WERI-Rb-1 (cell line): ENCODE results near the gene B2M.

Source experiments
- DNase-seq: peaks from one replicate; pipeline ENCODE4 v3.0.0-alpha.2; 2020
- H3K27ac ChIP-seq: fragments of 250-450 bp; sonication (Bioruptor Pico); 2 replicates; pipeline ENCODE4 v1.5.1; 2020; ENCODE audit warnings: mild to moderate bottlenecking, moderate library complexity
- H3K27me3 ChIP-seq: fragments of 250-450 bp; sonication (Bioruptor Pico); 2 replicates; pipeline ENCODE4 v1.5.1; 2021; ENCODE audit warnings: mild to moderate bottlenecking, low read depth, moderate library complexity; ENCODE audit not compliant: insufficient read depth, severe bottlenecking
- H3K36me3 ChIP-seq: fragments of 250-450 bp; sonication (Bioruptor Pico); 2 replicates; pipeline ENCODE4 v1.5.1; 2020; ENCODE audit warnings: mild to moderate bottlenecking, moderate library complexity
- H3K4me3 ChIP-seq: 2 replicates; pipeline ENCODE4 v1.5.1; 2011; ENCODE audit warnings: low read depth, mild to moderate bottlenecking, control low read depth, low read length
- H3K9me3 ChIP-seq: fragments of 250-450 bp; sonication (Bioruptor Pico); 2 replicates; pipeline ENCODE4 v1.5.1; 2021; ENCODE audit warnings: mild to moderate bottlenecking, moderate library complexity; ENCODE audit not compliant: severe bottlenecking
- CTCF ChIP-seq: IDR thresholded peaks from 2 replicates; pipeline ENCODE4 v1.5.1; 2011; ENCODE audit warnings: low read depth, mild to moderate bottlenecking, control low read depth, inconsistent platforms, low read length

Gene B2M

DNA sequence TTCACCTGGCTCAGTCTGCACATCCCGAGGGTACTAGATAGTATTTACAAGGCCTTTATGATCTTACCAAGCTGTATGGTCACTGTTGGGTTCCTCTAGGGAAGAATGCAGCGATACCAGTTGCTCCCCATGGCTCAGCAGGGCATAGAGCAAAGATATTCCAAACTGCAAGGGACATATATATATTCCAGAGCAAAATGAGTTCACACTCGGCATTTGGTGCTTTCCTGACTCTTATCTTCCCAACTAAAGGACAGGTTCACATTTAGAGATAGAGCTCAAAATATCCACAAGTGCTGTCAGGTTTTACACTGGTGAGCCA, 44.3 kb upstream of the B2M start:
- Histone ChIP-seq H3K9me3 (no peaks in the 10 kb centered on the region), H3K27ac (no peak overlapping the region), H3K4me3 (no peak overlapping the region), H3K36me3 (no peaks in the 10 kb centered on the region; the same call in 1 of the 2 replicates), H3K27me3 (no peaks in the 10 kb centered on the region)
- no peak for TF ChIP-seq CTCF
- DNase-seq = no peak

DNA sequence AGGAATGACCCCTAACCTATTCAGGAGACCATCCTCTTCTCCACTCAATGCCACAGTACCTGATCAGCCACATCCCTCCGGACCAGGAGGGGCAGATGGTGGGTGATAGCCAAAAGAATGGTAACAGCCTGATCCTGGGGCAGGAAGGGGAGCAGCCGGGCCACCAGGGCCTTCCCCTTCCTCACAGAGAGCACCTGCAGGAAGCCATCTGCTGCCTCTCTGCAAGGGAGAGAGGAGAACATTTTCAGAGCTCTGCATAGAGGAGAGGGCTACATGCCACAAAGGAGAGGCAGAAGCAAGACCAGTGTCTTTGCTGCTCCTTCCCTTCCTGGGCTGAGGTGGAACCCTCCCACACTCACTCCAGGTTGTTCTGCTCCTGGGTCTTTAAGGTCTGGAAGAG, 42.4 kb upstream of the B2M start:
- Histone ChIP-seq H3K27ac (no peak overlapping the region), H3K36me3 (no peaks in the 10 kb centered on the region)
- TF ChIP-seq CTCF = no peak

DNA sequence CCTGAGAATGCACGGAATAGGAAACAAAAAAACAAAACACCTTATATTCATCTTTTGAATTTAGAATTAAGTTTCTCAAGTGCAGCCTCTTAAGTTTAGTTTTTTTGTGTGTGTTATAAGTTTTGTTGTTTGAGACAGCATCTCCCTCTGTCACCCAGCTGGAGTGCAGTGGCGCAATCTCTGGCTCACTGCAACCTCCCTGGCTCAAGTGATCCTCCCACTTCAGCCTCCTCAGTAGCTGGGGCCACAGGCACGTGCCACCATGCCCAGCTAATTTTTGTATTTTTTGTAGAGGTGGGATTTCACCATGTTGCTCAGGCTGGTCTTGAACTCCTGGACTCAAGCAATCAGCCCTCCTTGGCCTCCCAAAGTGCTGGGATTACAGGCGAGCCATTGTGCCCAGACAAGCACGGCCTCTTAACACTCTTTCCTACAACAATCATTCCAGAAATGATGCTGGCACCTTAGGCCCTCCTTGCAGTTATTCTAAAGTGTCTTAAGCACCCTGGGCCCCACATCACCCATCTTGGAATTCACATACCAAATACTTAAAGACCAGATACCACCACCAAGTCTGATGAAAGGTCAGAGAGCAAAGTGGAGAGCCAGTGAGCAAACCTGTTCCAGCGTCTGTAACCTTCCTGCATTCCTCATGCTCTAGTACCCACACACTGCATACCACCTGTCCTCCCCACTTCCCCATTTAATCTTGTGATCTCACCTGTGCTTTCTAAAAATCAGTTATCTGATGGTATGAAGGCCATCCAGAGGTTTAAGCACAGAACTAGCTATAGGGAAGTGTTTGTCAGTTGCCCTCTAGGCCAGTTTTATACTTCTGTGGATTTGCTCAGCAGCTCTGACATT, 41.0 kb upstream of the B2M start:
- H3K27ac ChIP-seq = no peak overlapping the region
- H3K9me3 ChIP-seq = no peaks in the 10 kb centered on the region
- TF ChIP-seq CTCF = no peak
- no peak overlapping the region for H3K4me3 ChIP-seq
- H3K27me3 ChIP-seq = no peaks in the 10 kb centered on the region
- H3K36me3 ChIP-seq = no peaks in the 10 kb centered on the region
- DNase-seq = no peak

More for the DNA sequence above, 42.4 kb upstream of the B2M start:
- H3K27me3 ChIP-seq = no peaks in the 10 kb centered on the region
- no peaks in the 10 kb centered on the region for H3K9me3 ChIP-seq
- DNase-seq = no peak
- H3K4me3 ChIP-seq = no peak overlapping the region

DNA sequence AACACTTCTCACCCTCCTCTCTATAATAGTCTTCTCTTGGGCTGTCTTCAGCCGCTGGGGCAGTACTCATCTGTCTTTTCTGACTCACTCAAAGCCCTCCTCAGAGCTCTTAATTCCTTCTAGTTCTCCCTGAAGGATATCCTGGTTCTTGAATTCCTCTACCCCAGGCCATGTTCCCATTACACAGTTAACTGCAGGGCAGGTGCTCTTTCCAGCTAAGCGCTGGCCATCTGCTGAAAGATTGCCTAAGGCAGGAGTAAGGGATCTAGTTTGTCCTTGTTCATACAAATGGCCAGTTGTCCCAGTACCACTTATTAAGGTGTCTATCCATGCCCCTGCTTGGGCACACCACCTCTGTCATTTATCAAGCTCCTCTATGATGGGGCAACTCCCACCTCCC, 37.7 kb upstream of the B2M start:
- no peaks in the 10 kb centered on the region for H3K27me3 ChIP-seq
- no peak overlapping the region for H3K4me3 ChIP-seq
- no peak for DNase-seq
- no peak overlapping the region for H3K27ac ChIP-seq
- no peaks in the 10 kb centered on the region for H3K36me3 ChIP-seq
- no peaks in the 10 kb centered on the region for H3K9me3 ChIP-seq
- TF ChIP-seq CTCF = no peak

DNA sequence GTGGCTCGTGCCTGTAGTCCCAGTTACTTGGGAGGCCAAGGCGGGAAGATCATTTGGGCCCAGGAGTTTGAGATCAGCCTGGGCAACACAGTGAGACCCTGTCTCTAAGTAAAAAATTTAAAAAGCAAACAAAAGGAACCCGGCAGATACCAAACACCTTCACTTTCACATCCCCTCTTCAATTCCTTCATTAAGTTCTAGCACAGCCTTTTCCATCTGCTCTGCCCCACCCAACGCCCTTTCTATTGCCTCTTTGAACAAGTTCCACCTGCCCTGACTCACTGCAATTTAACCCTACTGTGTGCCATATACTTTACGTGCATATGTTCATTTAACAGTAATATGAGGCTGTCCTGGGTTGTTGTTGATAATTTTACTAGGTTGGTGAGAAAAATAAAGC, 35.4 kb upstream of the B2M start:
- no peaks in the 10 kb centered on the region for H3K9me3 ChIP-seq
- TF ChIP-seq CTCF = no peak
- H3K27me3 ChIP-seq = no peaks in the 10 kb centered on the region
- H3K36me3 ChIP-seq = no peaks in the 10 kb centered on the region
- DNase-seq = no peak
- H3K4me3 ChIP-seq = no peak overlapping the region
- H3K27ac ChIP-seq = no peak overlapping the region

DNA sequence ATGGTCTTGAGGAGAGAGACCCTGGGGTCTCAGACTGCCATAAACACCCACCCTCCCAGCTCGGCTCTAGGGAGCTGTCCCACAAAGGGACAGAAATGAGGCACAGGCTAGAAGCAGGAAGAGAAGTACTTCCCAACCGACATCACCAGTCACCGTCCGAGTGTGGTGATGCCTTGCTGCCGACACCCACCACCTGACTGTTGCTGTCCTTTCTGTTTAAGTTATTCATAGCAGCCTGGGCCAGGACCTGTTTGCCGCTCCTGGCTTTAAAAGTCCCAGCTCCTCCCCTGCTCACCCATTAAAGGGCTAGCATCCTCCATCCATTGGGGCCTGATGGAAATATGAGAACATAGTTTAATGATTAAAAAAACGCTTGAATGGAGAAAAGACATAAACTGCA, 34.6 kb upstream of the B2M start:
- no peaks in the 10 kb centered on the region for H3K27me3 ChIP-seq
- H3K4me3 ChIP-seq = no peak overlapping the region
- no peak for TF ChIP-seq CTCF
- H3K9me3 ChIP-seq = no peaks in the 10 kb centered on the region
- no peak overlapping the region for H3K27ac ChIP-seq
- H3K36me3 ChIP-seq = no peaks in the 10 kb centered on the region
- DNase-seq = no peak
